ENCODE data around the gene SERPINB1.

- TF ChIP-seq GATA2 (IDR thresholded peaks at IDR 0.05; ENCODE audit: low read depth, low read length) (no peak), GATA3 (IDR thresholded peaks at IDR 0.05; ENCODE audit: low read depth, low read length) (no peak)
Measured at GRCh38 chr6:2876210-2877056, 34.8 kb upstream of the SERPINB1 start.
